MCF 10A (cell line): ENCODE results near the gene UBP1. TPM values are rescaled to one million over a fixed set of nuclear protein-coding genes. Genes with fewer than 3 reads are reported as not detected.
"Not testable (repeated sequence)": the region's sequence is repeated elsewhere in the genome, so short reads cannot be mapped to it uniquely, and the experiment has no call there.

Experiments used
- BruUV-seq: library from RNA; stranded (reverse); fragments of 400-500 nt; replicated peaks from 2 replicates; lab custom pipeline; 2021; lab: Mats Ljungman, UMichigan
- CTCF ChIA-PET: fragments of 300-600 bp; sonication (Branson Sonifier 250); formaldehyde crosslinking; extraction: SDS; loops from one replicate; lab custom pipeline; 2021; ENCODE audit warnings: antibody characterized with exemption, inconsistent platforms; lab: Yijun Ruan, JAX
- POLR2A ChIA-PET: fragments of 300-600, 350-650 bp; sonication (Branson Sonifier 250); formaldehyde crosslinking; extraction: SDS; loops from one replicate; lab custom pipeline; 2020; ENCODE audit warnings: antibody characterized with exemption, inconsistent platforms; lab: Yijun Ruan, JAX
- DNase-seq: peaks from one replicate; pipeline ENCODE4 v3.0.0-alpha.2; 2018; ENCODE audit not compliant: unreplicated experiment
- H3K27ac Mint-ChIP-seq: one replicate; pipeline ENCODE4 v1.8.0; 2022; ENCODE audit warnings: mild to moderate bottlenecking, low read depth, mixed read lengths; ENCODE audit not compliant: unreplicated experiment
- H3K27me3 Mint-ChIP-seq: one replicate; pipeline ENCODE4 v1.8.0; 2022; ENCODE audit warnings: mixed read lengths; ENCODE audit not compliant: insufficient read depth, unreplicated experiment
- H3K36me3 Mint-ChIP-seq: one replicate; pipeline ENCODE4 v1.8.0; 2022; ENCODE audit warnings: mild to moderate bottlenecking, moderate library complexity, mixed read lengths; ENCODE audit not compliant: insufficient read depth, unreplicated experiment
- H3K4me1 Mint-ChIP-seq: one replicate; pipeline ENCODE4 v1.8.0; 2022; ENCODE audit warnings: mixed read lengths; ENCODE audit not compliant: insufficient read depth, unreplicated experiment
- H3K4me3 Mint-ChIP-seq: one replicate; pipeline ENCODE4 v1.8.0; 2022; ENCODE audit warnings: mild to moderate bottlenecking, moderate library complexity, mixed read lengths; ENCODE audit not compliant: unreplicated experiment
- H3K9me3 Mint-ChIP-seq: one replicate; pipeline ENCODE4 v1.8.0; 2022; ENCODE audit warnings: mixed read lengths; ENCODE audit not compliant: unreplicated experiment
- CTCF ChIP-seq: fragments of 200-600 bp; IDR thresholded peaks from one replicate; pipeline ENCODE4 v1.8.0; 2022; ENCODE audit warnings: antibody characterized with exemption, mild to moderate bottlenecking; ENCODE audit not compliant: unreplicated experiment
- intact Hi-C: fragments of 100-400 bp; cut with micrococcal nuclease; formaldehyde crosslinking; loops from 2 replicates; pipeline ENCODE4 v1.14.1; 2022
- total RNA-seq: library from RNA; stranded (reverse); gene quantifications from 2 replicates; pipeline ENCODE4 v1.2.3, GENCODE V29; 2022

Gene UBP1
- total RNA-seq, 1 experiment from 2014 or later, result 72.6 TPM

- intact Hi-C loops, result no loop called here
- peaks cover 9% of the 10 kb centered on the region for H3K36me3 Mint-ChIP-seq
Measured at GRCh38 chr3:33453331-33453761, 13.1 kb upstream of the UBP1 start.

GRCh38 chr3:33451994-33452393 lies 11.8 kb upstream of the UBP1 start:
- BruUV-seq, intact Hi-C loops, H3K36me3 Mint-ChIP-seq, H3K27me3 Mint-ChIP-seq, DNase-seq, H3K9me3 Mint-ChIP-seq, H3K4me3 Mint-ChIP-seq, CTCF ChIA-PET, H3K4me1 Mint-ChIP-seq, H3K27ac Mint-ChIP-seq: not testable (repeated sequence)
- POLR2A ChIA-PET, result interaction anchor here (0.7 kb wide), 1 partner anchor 291 kb away, joined by 3 read pairs; no protein-coding TSS in a partner anchor

More at GRCh38 chr3:33453331-33453761, 13.1 kb upstream of the UBP1 start:
- Mint-ChIP-seq H3K9me3 (no peaks in the 10 kb centered on the region), H3K4me1 (no peaks in the 10 kb centered on the region), H3K27ac (no peak overlapping the region), H3K27me3 (no peaks in the 10 kb centered on the region), H3K4me3 (no peak overlapping the region)
- BruUV-seq, result no TSS peak
- no peak for TF ChIP-seq CTCF
- DNase-seq, result no peak
- ChIA-PET POLR2A (interaction anchor here (0.6 to 1.1 kb wide), 2 partner anchors 13 to 87 kb away, joined by 3 to 4 read pairs; partner anchors contain the start of gene UBP1), CTCF (interaction anchor here (0.9 to 1.0 kb wide), 2 partner anchors 13 to 14 kb away, joined by 3 to 4 read pairs; partner anchors contain the start of gene UBP1)

- Mint-ChIP-seq H3K4me3 (no peak overlapping the region), H3K36me3 (no peaks in the 10 kb centered on the region), H3K27me3 (no peaks in the 10 kb centered on the region), H3K9me3 (no peaks in the 10 kb centered on the region), H3K27ac (no peak overlapping the region), H3K4me1 (no peaks in the 10 kb centered on the region)
- ChIA-PET CTCF (no interaction called here), POLR2A (no interaction called here)
- DNase-seq, result no peak
- intact Hi-C loops, result no loop called here
- no peak for TF ChIP-seq CTCF
- no TSS peak for BruUV-seq
Measured at GRCh38 chr3:33447958-33448357, 7.8 kb upstream of the UBP1 start.

- H3K4me3 Mint-ChIP-seq, H3K36me3 Mint-ChIP-seq, H3K9me3 Mint-ChIP-seq, H3K4me1 Mint-ChIP-seq, H3K27me3 Mint-ChIP-seq, H3K27ac Mint-ChIP-seq, intact Hi-C loops, DNase-seq, BruUV-seq: not testable (repeated sequence)
- CTCF ChIA-PET, result interaction anchor here (1.4 kb wide), 1 partner anchor 74 kb away, joined by 4 read pairs; no protein-coding TSS in a partner anchor
- POLR2A ChIA-PET, result interaction anchor here (1.1 kb wide), 1 partner anchor 9 kb away, joined by 3 read pairs; no protein-coding TSS in a partner anchor
Measured at GRCh38 chr3:33447256-33447625, 7.0 kb upstream of the UBP1 start.

GRCh38 chr3:33442190-33442589 lies 2.0 kb upstream of the UBP1 start:
- H3K27ac Mint-ChIP-seq, result no peak overlapping the region
- TF ChIP-seq CTCF, result no peak
- no peak for DNase-seq
- ChIA-PET CTCF (interaction anchor here (0.6 to 1.2 kb wide), 2 partner anchors 12 to 424 kb away, joined by 3 to 4 read pairs; no protein-coding TSS in a partner anchor), POLR2A (interaction anchor here (0.6 to 7.0 kb wide), 6 partner anchors 14 to 357 kb away, joined by 3 to 135 read pairs (median 6); partner anchors contain the start of gene PDCD6IP)
- H3K9me3 Mint-ChIP-seq, result no peaks in the 10 kb centered on the region
- intact Hi-C loops, result no loop called here
- H3K4me3 Mint-ChIP-seq, result peak overlapping the region; percentile 99
- H3K4me1 Mint-ChIP-seq, result peaks cover 8% of the 10 kb centered on the region
- H3K27me3 Mint-ChIP-seq, result no peaks in the 10 kb centered on the region
- no TSS peak for BruUV-seq
- H3K36me3 Mint-ChIP-seq, result no peaks in the 10 kb centered on the region
